CD8-positive, alpha-beta memory T cell (primary cell): Measurements from ENCODE around the gene OR2B6. TPM values are rescaled to one million over a fixed set of nuclear protein-coding genes. Genes with fewer than 3 reads are reported as not detected.
"Not testable (repeated sequence)": the region's sequence is repeated elsewhere in the genome, so short reads cannot be mapped to it uniquely, and the experiment has no call there.

Source experiments
- CTCF ChIA-PET: fragments of 350-600 bp; sonication (Branson Sonifier 250); formaldehyde crosslinking; loops from one replicate; lab custom pipeline; 2021; ENCODE audit warnings: antibody characterized with exemption; lab: Charles Lee
- POLR2A ChIA-PET: fragments of 350-600 bp; sonication (Branson Sonifier 250); formaldehyde crosslinking; loops from one replicate; lab custom pipeline; 2021; ENCODE audit warnings: antibody characterized with exemption; lab: Charles Lee
- DNase-seq, 5 donors: peaks; one replicate each; pipeline versions ENCODE4 v3.0.0 to v3.0.0-alpha.2; 2020 to 2022; ENCODE audit warnings: mixed read lengths in 1 of 5
- H3K27ac ChIP-seq: one replicate; pipeline ENCODE4 v1.7.0; 2013; ENCODE audit warnings: low read depth, mild to moderate bottlenecking, low read length, moderate library complexity
- H3K27me3 ChIP-seq: 2 replicates; pipeline ENCODE4 v1.7.0; 2013; ENCODE audit warnings: low read length, mild to moderate bottlenecking; ENCODE audit not compliant: insufficient read depth, poor library complexity, severe bottlenecking
- H3K36me3 ChIP-seq: 2 replicates; pipeline ENCODE4 v1.7.0; 2013; ENCODE audit warnings: mild to moderate bottlenecking, low read length, moderate library complexity; ENCODE audit not compliant: insufficient read depth
- H3K4me1 ChIP-seq: 2 replicates; pipeline ENCODE4 v1.7.0; 2013; ENCODE audit warnings: mild to moderate bottlenecking, low read length, moderate library complexity; ENCODE audit not compliant: insufficient read depth
- H3K4me3 ChIP-seq: 2 replicates; pipeline ENCODE4 v1.7.0; 2013; ENCODE audit warnings: mild to moderate bottlenecking, low read length
- H3K9me3 ChIP-seq: 2 replicates; pipeline ENCODE4 v1.7.0; 2013; ENCODE audit warnings: mild to moderate bottlenecking, low read length
- H3K27ac Mint-ChIP-seq, 8 donors: one replicate each; pipeline ENCODE4 v1.8.0; 2020 to 2021; ENCODE audit warnings: mixed read lengths in 8 of 8, mild to moderate bottlenecking in 6 of 8, inconsistent platforms in 3 of 8, moderate library complexity in 3 of 8
- H3K27me3 Mint-ChIP-seq, 2 donors: one replicate each; pipeline ENCODE4 v1.8.0; 2020 to 2021; ENCODE audit warnings: mixed read lengths in 2 of 2, mild to moderate bottlenecking in 1 of 2, moderate library complexity in 1 of 2
- H3K36me3 Mint-ChIP-seq, 3 donors: one replicate each; pipeline ENCODE4 v1.8.0; 2020 to 2021; ENCODE audit warnings: mixed read lengths in 3 of 3, inconsistent platforms in 1 of 3, mild to moderate bottlenecking in 1 of 3
- H3K4me1 Mint-ChIP-seq, 3 donors: one replicate each; pipeline ENCODE4 v1.8.0; 2020 to 2021; ENCODE audit warnings: mixed read lengths in 3 of 3, inconsistent platforms in 1 of 3, mild to moderate bottlenecking in 1 of 3
- H3K4me3 Mint-ChIP-seq, 7 donors: one replicate each; pipeline ENCODE4 v1.8.0; 2020 to 2021; ENCODE audit warnings: mixed read lengths in 7 of 7, mild to moderate bottlenecking in 6 of 7, moderate library complexity in 4 of 7, inconsistent platforms in 2 of 7
- H3K9me3 Mint-ChIP-seq, 5 donors: one replicate each; pipeline ENCODE4 v1.8.0; 2020 to 2022; ENCODE audit warnings: mixed read lengths in 5 of 5, mild to moderate bottlenecking in 3 of 5, moderate library complexity in 2 of 5, inconsistent platforms in 1 of 5
- polyA plus RNA-seq: library from polyadenylated mRNA; unstranded; fragments of 300-500 nt; fragmentation: Illumina TruSeq; gene quantifications from one replicate; pipeline ENCODE4 v1.2.3, GENCODE V29; 2021
- total RNA-seq, 2 experiments: library from RNA; stranded (reverse); gene quantifications; one replicate each; pipeline ENCODE4 v1.2.3, GENCODE V29; 2021

The OR2B6 gene
- total and polyA plus RNA-seq, 3 experiments from 2014 or later = not detected

DNA sequence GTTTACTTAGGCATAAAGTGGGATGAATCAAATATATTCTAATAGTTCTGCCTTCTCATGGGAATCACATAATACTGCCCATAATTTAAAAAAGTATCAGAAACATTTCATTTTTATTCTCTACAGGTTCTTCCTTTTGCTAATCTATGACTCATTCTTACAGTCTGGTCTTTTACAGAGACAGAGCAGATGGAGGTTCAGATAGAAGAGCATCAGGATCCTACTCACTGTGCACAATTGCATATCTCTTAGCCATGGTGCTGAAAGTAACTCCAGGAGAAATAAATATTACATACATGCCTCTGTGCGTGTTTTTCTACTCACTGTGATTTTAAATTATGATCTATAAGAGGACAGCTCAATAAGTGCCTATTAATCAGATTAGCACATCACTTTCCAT, 16.3 kb upstream of the OR2B6 start:
- Mint-ChIP-seq H3K4me1 (no peaks in the 10 kb centered on the region), H3K36me3 (no peaks in the 10 kb centered on the region), H3K27ac (no peak overlapping the region), H3K4me3 (no peak overlapping the region), H3K9me3 (peaks cover 0 to 4% (median 0%) of the 10 kb centered on the region in 5 donors), H3K27me3 (peaks cover 21 to 69% of the 10 kb centered on the region in 2 donors)
- CTCF ChIA-PET = no interaction called here
- POLR2A ChIA-PET = no interaction called here
- H3K27ac ChIP-seq = no peak overlapping the region
- peaks cover 3% of the 10 kb centered on the region for H3K27me3 ChIP-seq
- H3K4me3 ChIP-seq = no peak overlapping the region
- no peaks in the 10 kb centered on the region for H3K4me1 ChIP-seq
- no peaks in the 10 kb centered on the region for H3K36me3 ChIP-seq
- no peaks in the 10 kb centered on the region for H3K9me3 ChIP-seq
- no peak for DNase-seq

DNA sequence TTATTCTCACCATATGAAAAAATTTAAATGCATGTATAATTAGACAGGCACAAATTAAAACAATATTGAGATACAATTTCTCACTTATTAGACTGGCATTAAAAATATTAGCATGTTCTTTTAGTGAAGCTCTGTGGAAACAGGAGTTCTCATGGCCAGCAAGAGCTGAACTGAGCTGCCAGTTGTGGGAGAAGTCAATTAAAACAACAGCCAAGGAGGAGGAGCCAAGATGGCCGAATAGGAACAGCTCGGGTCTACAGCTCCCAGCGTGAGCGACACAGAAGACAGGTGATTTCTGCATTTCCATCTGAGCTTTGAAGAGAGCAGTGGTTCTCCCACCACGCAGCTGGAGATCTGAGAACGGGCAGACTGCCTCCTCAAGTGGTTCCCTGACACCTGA, 14.0 kb upstream of the OR2B6 start:
- H3K36me3 ChIP-seq, POLR2A ChIA-PET, H3K27ac ChIP-seq, H3K4me1 Mint-ChIP-seq, DNase-seq, H3K9me3 Mint-ChIP-seq, H3K4me3 ChIP-seq, H3K4me3 Mint-ChIP-seq, H3K4me1 ChIP-seq, H3K27me3 ChIP-seq, H3K9me3 ChIP-seq, H3K36me3 Mint-ChIP-seq, CTCF ChIA-PET: not testable (repeated sequence)
- Mint-ChIP-seq H3K27ac (peak overlapping the region in 1 of 8 donors; percentile 37), H3K27me3 (peaks cover 11 to 73% of the 10 kb centered on the region in 2 donors)

DNA sequence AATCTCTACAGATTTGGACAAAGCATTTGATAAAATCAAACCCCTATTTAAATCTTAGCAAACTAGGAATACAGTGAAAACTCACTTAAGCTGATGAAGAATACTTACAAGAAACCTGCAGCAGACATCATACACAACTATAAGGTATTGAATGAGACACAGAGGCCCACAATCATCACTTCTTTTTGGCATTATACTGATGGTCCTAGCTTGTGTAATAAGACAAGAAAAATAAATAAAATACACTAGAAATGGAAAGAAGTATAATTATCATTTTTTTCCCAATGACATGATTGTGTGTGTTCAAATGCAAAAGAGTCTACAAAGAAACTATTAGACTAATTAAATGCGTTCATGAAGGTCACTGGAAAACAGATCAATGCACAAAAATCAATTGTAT, 8.8 kb upstream of the OR2B6 start:
- no peak overlapping the region for H3K27ac ChIP-seq
- CTCF ChIA-PET = no interaction called here

DNA sequence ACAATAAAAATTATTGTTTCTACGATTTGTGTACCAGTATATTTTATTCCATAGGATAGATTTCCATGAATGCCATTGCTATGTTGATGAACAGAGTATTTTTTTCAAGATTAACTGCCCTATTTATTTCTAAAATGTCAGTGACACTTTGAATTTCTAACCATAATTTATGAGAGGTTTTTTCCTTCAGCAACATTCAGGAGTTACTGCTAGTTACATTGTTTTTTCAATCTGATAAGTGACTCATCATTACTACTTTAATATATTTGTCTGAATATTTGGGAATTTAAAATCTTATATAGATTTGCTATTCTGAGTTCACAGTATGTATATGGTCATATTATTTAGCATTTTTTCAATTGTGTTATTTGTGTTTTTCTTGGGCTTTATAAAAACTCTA, 6.0 kb upstream of the OR2B6 start:
- Histone ChIP-seq H3K27me3 (peaks cover 5% of the 10 kb centered on the region), H3K27ac (no peak overlapping the region), H3K9me3 (no peaks in the 10 kb centered on the region), H3K36me3 (no peaks in the 10 kb centered on the region), H3K4me3 (no peak overlapping the region), H3K4me1 (no peaks in the 10 kb centered on the region)
- no peak for DNase-seq
- ChIA-PET POLR2A (no interaction called here), CTCF (no interaction called here)
- Mint-ChIP-seq H3K4me1 (no peaks in the 10 kb centered on the region), H3K36me3 (no peaks in the 10 kb centered on the region), H3K27me3 (peaks cover 34 to 81% of the 10 kb centered on the region in 2 donors), H3K9me3 (peaks cover 0 to 13% (median 4%) of the 10 kb centered on the region in 5 donors), H3K27ac (no peak overlapping the region), H3K4me3 (no peak overlapping the region)

More for the DNA sequence above, 8.8 kb upstream of the OR2B6 start:
- Histone ChIP-seq H3K9me3 (no peaks in the 10 kb centered on the region), H3K36me3 (no peaks in the 10 kb centered on the region), H3K27me3 (no peaks in the 10 kb centered on the region), H3K4me1 (no peaks in the 10 kb centered on the region), H3K4me3 (no peak overlapping the region)
- Mint-ChIP-seq H3K36me3 (no peaks in the 10 kb centered on the region), H3K4me3 (no peak overlapping the region), H3K27me3 (peaks cover 18 to 66% of the 10 kb centered on the region in 2 donors), H3K27ac (no peak overlapping the region), H3K9me3 (peaks cover 0 to 13% (median 5%) of the 10 kb centered on the region in 5 donors), H3K4me1 (no peaks in the 10 kb centered on the region)
- no peak for DNase-seq
- POLR2A ChIA-PET = no interaction called here

DNA sequence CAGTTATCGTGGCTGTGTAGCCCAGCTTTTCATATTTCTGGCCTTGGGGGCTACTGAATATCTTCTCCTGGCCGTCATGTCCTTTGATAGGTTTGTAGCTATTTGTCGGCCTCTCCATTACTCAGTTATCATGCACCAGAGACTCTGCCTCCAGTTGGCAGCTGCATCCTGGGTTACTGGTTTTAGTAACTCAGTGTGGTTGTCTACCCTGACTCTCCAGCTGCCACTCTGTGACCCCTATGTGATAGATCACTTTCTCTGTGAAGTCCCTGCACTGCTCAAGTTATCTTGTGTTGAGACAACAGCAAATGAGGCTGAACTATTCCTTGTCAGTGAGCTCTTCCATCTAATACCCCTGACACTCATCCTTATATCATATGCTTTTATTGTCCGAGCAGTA, 475 bp downstream of the OR2B6 start:
- Histone ChIP-seq H3K27ac (no peak overlapping the region), H3K9me3 (no peaks in the 10 kb centered on the region), H3K27me3 (peaks cover 5% of the 10 kb centered on the region), H3K4me1 (no peaks in the 10 kb centered on the region), H3K4me3 (no peak overlapping the region), H3K36me3 (no peaks in the 10 kb centered on the region)
- no peak overlapping the region for H3K27ac Mint-ChIP-seq
- H3K4me3 Mint-ChIP-seq = no peak overlapping the region
- H3K27me3 Mint-ChIP-seq = peaks cover 28 to 55% of the 10 kb centered on the region in 2 donors
- ChIA-PET CTCF (no interaction called here), POLR2A (no interaction called here)
- H3K36me3 Mint-ChIP-seq = no peaks in the 10 kb centered on the region
- no peak for DNase-seq
- no peaks in the 10 kb centered on the region for H3K4me1 Mint-ChIP-seq
- no peaks in the 10 kb centered on the region for H3K9me3 Mint-ChIP-seq

DNA sequence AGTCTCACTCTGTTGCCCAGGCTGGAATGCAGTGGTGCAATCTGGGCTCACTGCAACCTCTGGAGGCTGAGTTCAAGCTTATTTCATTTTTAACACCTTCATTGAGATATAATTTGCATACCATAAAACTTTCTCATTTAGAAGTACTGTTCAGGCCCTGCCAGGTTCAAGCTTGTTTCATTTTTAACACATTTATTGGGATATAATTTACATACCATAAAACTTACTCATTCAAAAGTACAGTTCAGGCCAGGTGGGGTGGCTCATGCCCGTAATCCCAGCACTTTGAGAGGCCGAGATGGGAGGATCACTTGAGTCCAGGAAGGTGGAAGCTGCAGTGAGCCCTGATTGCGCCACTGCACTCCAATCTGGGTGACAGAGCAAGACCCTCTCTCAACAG, 5.5 kb downstream of the OR2B6 start:
- H3K27ac ChIP-seq = no peak overlapping the region
- H3K4me3 Mint-ChIP-seq = no peak overlapping the region

DNA sequence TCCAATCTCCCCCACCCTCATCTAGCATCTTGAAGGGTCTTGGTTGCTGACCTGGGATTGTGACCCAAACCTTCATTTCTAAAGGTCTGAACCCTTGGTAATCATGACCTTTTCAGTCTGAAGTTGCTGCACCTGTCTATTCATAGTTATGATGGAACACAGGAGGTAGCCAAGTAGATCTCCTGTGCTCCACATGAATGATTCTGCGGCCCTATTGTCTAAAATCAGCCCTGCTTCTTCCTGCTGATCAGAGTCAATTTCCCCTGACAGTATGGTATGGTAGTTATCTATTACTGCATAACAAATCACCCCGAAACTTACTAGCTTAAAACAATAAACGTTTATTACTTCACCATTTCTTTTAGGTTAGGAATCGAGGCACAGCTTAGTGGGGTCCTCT, 9.0 kb downstream of the OR2B6 start:
- H3K36me3 ChIP-seq = no peaks in the 10 kb centered on the region
- Mint-ChIP-seq H3K4me1 (no peaks in the 10 kb centered on the region), H3K27ac (no peak overlapping the region), H3K27me3 (peaks cover 13 to 69% of the 10 kb centered on the region in 2 donors), H3K9me3 (peaks cover 4 to 11% (median 9%) of the 10 kb centered on the region in 5 donors), H3K4me3 (no peak overlapping the region), H3K36me3 (peaks cover 0 to 5% (median 1%) of the 10 kb centered on the region in 3 donors)
- H3K4me3 ChIP-seq = no peak overlapping the region
- H3K4me1 ChIP-seq = no peaks in the 10 kb centered on the region
- DNase-seq = no peak
- H3K9me3 ChIP-seq = no peaks in the 10 kb centered on the region
- H3K27me3 ChIP-seq = peaks cover 5% of the 10 kb centered on the region
- no peak overlapping the region for H3K27ac ChIP-seq
- ChIA-PET CTCF (no interaction called here), POLR2A (no interaction called here)

More for the DNA sequence above, 5.5 kb downstream of the OR2B6 start:
- H3K36me3 ChIP-seq = no peaks in the 10 kb centered on the region
- CTCF ChIA-PET = no interaction called here
- Mint-ChIP-seq H3K36me3 (peaks cover 0 to 3% (median 1%) of the 10 kb centered on the region in 3 donors), H3K9me3 (peaks cover 0 to 2% (median 0%) of the 10 kb centered on the region in 5 donors), H3K27me3 (peaks cover 10 to 53% of the 10 kb centered on the region in 2 donors), H3K4me1 (no peaks in the 10 kb centered on the region), H3K27ac (no peak overlapping the region)
- no peak for DNase-seq
- no peaks in the 10 kb centered on the region for H3K4me1 ChIP-seq
- H3K4me3 ChIP-seq = no peak overlapping the region
- peaks cover 3% of the 10 kb centered on the region for H3K27me3 ChIP-seq
- no peaks in the 10 kb centered on the region for H3K9me3 ChIP-seq
- POLR2A ChIA-PET = no interaction called here

DNA sequence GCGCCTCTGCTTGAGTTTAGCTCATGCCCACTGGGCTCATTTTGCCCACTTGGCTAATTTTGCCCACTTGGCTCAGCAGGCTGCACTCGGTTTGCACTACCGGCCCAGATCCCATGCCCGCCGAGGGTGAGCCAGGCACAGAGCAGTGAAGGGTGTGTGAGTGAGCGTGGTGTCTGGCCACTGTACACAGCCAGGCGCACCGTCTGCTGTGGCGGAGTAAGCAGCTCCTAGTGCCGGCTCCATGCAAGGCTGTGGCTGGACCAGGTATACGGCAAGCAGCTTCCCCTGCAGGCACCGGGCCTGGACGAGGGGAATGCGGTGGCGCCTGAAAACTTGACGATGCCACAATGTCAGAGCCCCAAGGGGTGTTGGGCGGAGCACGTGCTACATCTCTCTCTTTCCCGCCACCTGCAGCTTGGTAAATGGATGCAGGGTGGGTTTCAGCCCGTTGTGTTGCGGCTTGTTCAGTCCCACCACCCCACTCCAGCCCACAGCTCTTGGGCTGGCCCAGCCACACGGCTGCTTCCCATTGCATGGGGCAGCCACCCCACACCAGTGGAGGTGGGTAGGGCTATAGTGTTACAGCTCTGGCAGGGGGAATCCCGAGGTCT, 9.9 kb downstream of the OR2B6 start:
- H3K36me3 ChIP-seq = no peaks in the 10 kb centered on the region
- H3K4me3 ChIP-seq = no peak overlapping the region
- H3K9me3 ChIP-seq = no peaks in the 10 kb centered on the region
- no peak overlapping the region for H3K27ac ChIP-seq
- H3K27ac Mint-ChIP-seq = no peak overlapping the region
- H3K27me3 Mint-ChIP-seq = peaks cover 14 to 73% of the 10 kb centered on the region in 2 donors
- CTCF ChIA-PET = no interaction called here
- peaks cover 5% of the 10 kb centered on the region for H3K27me3 ChIP-seq
- peaks cover 4 to 11% (median 9%) of the 10 kb centered on the region in 5 donors for H3K9me3 Mint-ChIP-seq
- no peaks in the 10 kb centered on the region for H3K4me1 ChIP-seq
- POLR2A ChIA-PET = no interaction called here
- no peak overlapping the region for H3K4me3 Mint-ChIP-seq
- no peak for DNase-seq
- no peaks in the 10 kb centered on the region for H3K4me1 Mint-ChIP-seq
- H3K36me3 Mint-ChIP-seq = peaks cover 0 to 5% (median 1%) of the 10 kb centered on the region in 3 donors
